K562 (cell line): ENCODE data around the gene PHF1.
A peak's percentile ranks its signal among the peaks of the same experiment; 100 is the strongest.

Source experiments
- ELF4 ChIP-seq: fragments of 450-650 bp; formaldehyde crosslinking; IDR thresholded peaks from 2 replicates; pipeline ENCODE4 v1.4.0; 2022; ENCODE audit warnings: missing genetic modification characterization
- FOXM1 ChIP-seq, 2 experiments: fragments of 450-650 bp in 1 of 2; sonication (generic) in 1 of 2; formaldehyde crosslinking in 1 of 2; IDR thresholded peaks; 2 replicates each; pipeline versions ENCODE4 v1.6.1 to v1.9.0; 2017 to 2022; ENCODE audit warnings: low read depth in 2 of 2, mild to moderate bottlenecking in 2 of 2, missing genetic modification reagents in 1 of 2, moderate library complexity in 1 of 2
- MAFF ChIP-seq: IDR thresholded peaks from 2 replicates; pipeline ENCODE4 v1.6.1; 2012; ENCODE audit warnings: low read length, improper control_type of control experiment
- MAX ChIP-seq: sonication (generic); formaldehyde crosslinking; IDR thresholded peaks from 2 replicates; pipeline ENCODE4 v1.9.0; 2022; ENCODE audit warnings: mild to moderate bottlenecking, missing genetic modification reagents
- POLR2A ChIP-seq: fragments of 450-650 bp; conservative IDR thresholded peaks from 2 replicates; pipeline ENCODE4 v1.6.1; 2016
- RNF2 ChIP-seq: sonication (generic); IDR thresholded peaks from 2 replicates; pipeline ENCODE4 v1.6.1; 2016
- ZKSCAN8 ChIP-seq: fragments of 200-800 bp; sonication (Bioruptor generic); IDR thresholded peaks from 2 replicates; pipeline ENCODE4 v1.6.1; 2016; ENCODE audit warnings: missing genetic modification characterization, missing compliant biosample characterization

GRCh38 chr6:33416386-33417127, 5.7 kb downstream of the PHF1 start:
- TF ChIP-seq ZKSCAN8 (CRISPR knock-in tag) (no peak), MAFF (peak; percentile 46; the same call in 1 of the 2 replicates), POLR2A (no peak), FOXM1 (IDR thresholded peaks at IDR 0.05; ENCODE audit: low read depth) (no peak), FOXM1 (CRISPR knock-in tag; IDR thresholded peaks at IDR 0.05; ENCODE audit: low read depth) (no peak), MAX (CRISPR knock-in tag) (no peak), ELF4 (CRISPR knock-in tag) (no peak; the same call in 1 of the 2 replicates), RNF2 (no peak)
